PC-9 (cell line): ENCODE results near the gene PRELP. TPM values are rescaled to one million over a fixed set of nuclear protein-coding genes. Genes with fewer than 3 reads are reported as not detected.

Experiments used
- BruUV-seq: library from RNA; stranded (reverse); fragments of 400-500 nt; replicated peaks from 2 replicates; lab custom pipeline; 2021; lab: Mats Ljungman, UMichigan
- CTCF ChIA-PET: fragments of 300-600 bp; sonication (Branson Sonifier 250); formaldehyde crosslinking; loops from one replicate; lab custom pipeline; 2022; ENCODE audit warnings: antibody characterized with exemption; lab: Charles Lee
- POLR2A ChIA-PET: fragments of 300-600 bp; sonication (Branson Sonifier 250); formaldehyde crosslinking; loops from one replicate; lab custom pipeline; 2022; ENCODE audit warnings: antibody characterized with exemption; ENCODE audit not compliant: unreplicated experiment; lab: Charles Lee
- DNase-seq, 2 experiments: peaks; one replicate each; pipeline versions ENCODE4 v3.0.0 to v3.0.0-alpha.2; 2015 to 2022; ENCODE audit warnings: mixed read lengths in 1 of 2
- H2AFZ ChIP-seq: fragments of 200-600 bp; sonication (generic); 2 replicates; pipeline ENCODE4 v1.8.1; 2017; ENCODE audit warnings: antibody characterized with exemption
- H3F3A ChIP-seq: fragments of 200-600 bp; sonication (generic); 2 replicates; pipeline ENCODE4 v1.8.1; 2017; ENCODE audit warnings: antibody characterized with exemption, mild to moderate bottlenecking, low read depth; ENCODE audit not compliant: insufficient read depth
- H3K27ac ChIP-seq: fragments of 200-600 bp; sonication (generic); 2 replicates; pipeline ENCODE4 v1.6.1; 2016; ENCODE audit warnings: mixed run types
- H3K27me3 ChIP-seq: fragments of 200-600 bp; sonication (generic); 2 replicates; pipeline ENCODE4 v1.6.1; 2016; ENCODE audit warnings: low read depth, mixed run types; ENCODE audit not compliant: insufficient read depth
- H3K36me3 ChIP-seq: fragments of 200-600 bp; sonication (generic); 2 replicates; pipeline ENCODE4 v1.6.1; 2016; ENCODE audit warnings: low read depth, mixed run types
- H3K4me1 ChIP-seq: fragments of 200-600 bp; sonication (generic); replicated peaks from 2 replicates; pipeline ENCODE4 v1.6.1; 2016; ENCODE audit warnings: mixed run types; ENCODE audit not compliant: insufficient read depth
- H3K4me2 ChIP-seq: fragments of 200-600 bp; sonication (generic); 2 replicates; pipeline ENCODE4 v1.6.1; 2017; ENCODE audit warnings: mixed run types
- H3K4me3 ChIP-seq: fragments of 200-600 bp; sonication (generic); 2 replicates; pipeline ENCODE4 v1.6.1; 2016; ENCODE audit warnings: mixed run types
- H3K79me2 ChIP-seq: fragments of 200-600 bp; sonication (generic); 2 replicates; pipeline ENCODE4 v1.6.1; 2017; ENCODE audit warnings: low read depth, mixed run types
- H3K9me2 ChIP-seq: fragments of 200-600 bp; sonication (generic); 2 replicates; pipeline ENCODE4 v1.8.1; 2017; ENCODE audit warnings: mild to moderate bottlenecking; ENCODE audit not compliant: insufficient read depth
- H3K9me3 ChIP-seq: fragments of 200-600 bp; sonication (generic); 2 replicates; pipeline ENCODE4 v1.8.1; 2016; ENCODE audit warnings: low read depth; ENCODE audit not compliant: insufficient read depth
- H4K20me1 ChIP-seq: fragments of 200-600 bp; sonication (generic); 2 replicates; pipeline ENCODE4 v1.8.1; 2017; ENCODE audit not compliant: insufficient read depth
- EZH2 ChIP-seq: fragments of 200-600 bp; sonication (generic); IDR thresholded peaks from 2 replicates; pipeline ENCODE4 v1.8.0; 2017; ENCODE audit warnings: antibody characterized with exemption, low read depth
- intact Hi-C: fragments of 100-400 bp; cut with micrococcal nuclease; formaldehyde crosslinking; loops from one replicate; pipeline ENCODE4 v1.10.0; 2022; ENCODE audit not compliant: unreplicated experiment
- total RNA-seq: library from RNA; stranded (reverse); gene quantifications from 2 replicates; pipeline ENCODE4 v1.2.3, GENCODE V29; 2021
- TF ChIP-seq, protein P1 (sequence below): fragments of 200-600 bp; sonication (generic); conservative IDR thresholded peaks from 2 replicates; pipeline ENCODE4 v1.6.1; 2017; ENCODE audit warnings: mixed run types, antibody characterized with exemption, mild to moderate bottlenecking, moderate library complexity

Gene PRELP
- total RNA-seq, 1 experiment from 2014 or later: not detected

DNA sequence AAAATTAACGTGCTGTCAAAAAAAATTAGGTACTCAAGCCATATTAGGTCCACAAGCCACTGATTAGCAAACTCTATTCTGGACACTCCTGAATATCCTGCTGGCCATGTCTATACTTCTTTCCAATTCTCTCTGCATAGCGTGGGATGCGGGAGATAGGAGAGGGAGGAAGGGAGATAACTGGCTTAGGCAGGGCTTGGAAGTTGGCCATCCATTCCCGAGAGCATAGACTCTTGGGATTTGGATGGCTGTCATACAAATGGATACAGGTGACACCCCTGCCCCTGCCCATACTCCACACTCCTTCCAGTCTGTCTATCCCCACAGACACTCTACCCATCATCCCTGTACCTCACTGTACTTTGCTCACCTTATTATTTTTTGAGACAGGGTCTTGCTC lies 2.3 kb upstream of the PRELP start:
- Histone ChIP-seq H3K27me3 (peaks cover 7% of the 10 kb centered on the region; the same call in 1 of the 2 replicates), H3K79me2 (no peaks in the 10 kb centered on the region), H3K36me3 (no peaks in the 10 kb centered on the region), H3K9me2 (no peaks in the 10 kb centered on the region), H3K4me2 (no peak overlapping the region), H3K4me1 (peaks cover 4% of the 10 kb centered on the region; the same call in 1 of the 2 replicates), H3F3A (no peaks in the 10 kb centered on the region), H3K9me3 (no peaks in the 10 kb centered on the region), H4K20me1 (no peaks in the 10 kb centered on the region), H3K27ac (no peak overlapping the region), H2AFZ (no peak overlapping the region), H3K4me3 (no peak overlapping the region)
- BruUV-seq: no TSS peak
- ChIA-PET POLR2A (interaction anchor here (0.6 kb wide), 1 partner anchor 402 kb away, joined by 3 read pairs; no protein-coding TSS in a partner anchor), CTCF (interaction anchor here (0.6 to 0.7 kb wide), 2 partner anchors 76 to 466 kb away, joined by 3 to 5 read pairs; no protein-coding TSS in a partner anchor)
- TF ChIP-seq EZH2: no peak
- TF ChIP-seq, protein P1, sequence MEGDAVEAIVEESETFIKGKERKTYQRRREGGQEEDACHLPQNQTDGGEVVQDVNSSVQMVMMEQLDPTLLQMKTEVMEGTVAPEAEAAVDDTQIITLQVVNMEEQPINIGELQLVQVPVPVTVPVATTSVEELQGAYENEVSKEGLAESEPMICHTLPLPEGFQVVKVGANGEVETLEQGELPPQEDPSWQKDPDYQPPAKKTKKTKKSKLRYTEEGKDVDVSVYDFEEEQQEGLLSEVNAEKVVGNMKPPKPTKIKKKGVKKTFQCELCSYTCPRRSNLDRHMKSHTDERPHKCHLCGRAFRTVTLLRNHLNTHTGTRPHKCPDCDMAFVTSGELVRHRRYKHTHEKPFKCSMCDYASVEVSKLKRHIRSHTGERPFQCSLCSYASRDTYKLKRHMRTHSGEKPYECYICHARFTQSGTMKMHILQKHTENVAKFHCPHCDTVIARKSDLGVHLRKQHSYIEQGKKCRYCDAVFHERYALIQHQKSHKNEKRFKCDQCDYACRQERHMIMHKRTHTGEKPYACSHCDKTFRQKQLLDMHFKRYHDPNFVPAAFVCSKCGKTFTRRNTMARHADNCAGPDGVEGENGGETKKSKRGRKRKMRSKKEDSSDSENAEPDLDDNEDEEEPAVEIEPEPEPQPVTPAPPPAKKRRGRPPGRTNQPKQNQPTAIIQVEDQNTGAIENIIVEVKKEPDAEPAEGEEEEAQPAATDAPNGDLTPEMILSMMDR: no peak
- DNase-seq: no peak
- intact Hi-C loops: no loop called here

DNA sequence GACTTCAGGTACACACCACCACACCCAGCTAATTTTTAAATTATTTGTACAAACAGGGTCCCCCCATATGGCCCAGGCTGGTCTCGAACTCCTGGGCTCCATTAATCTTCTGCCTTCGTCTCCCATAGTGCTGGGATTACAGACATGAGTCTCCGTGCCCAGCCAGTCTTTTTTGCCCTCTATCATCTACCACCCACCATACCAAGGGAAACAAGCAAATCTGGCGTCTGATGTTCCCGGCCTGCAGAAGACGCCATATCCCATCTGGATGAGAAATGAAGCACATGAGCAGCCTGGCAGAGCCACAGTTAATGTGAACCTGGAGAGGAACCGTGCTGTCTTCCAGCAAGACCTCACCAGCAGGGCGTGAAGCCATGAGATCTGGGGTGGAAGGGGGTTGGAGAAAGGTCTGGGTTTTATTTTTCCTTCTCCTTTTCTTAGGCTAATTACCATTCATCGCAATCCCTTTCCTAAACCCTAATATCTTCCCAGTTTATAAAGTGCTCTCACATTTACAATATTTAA lies 1.8 kb upstream of the PRELP start:
- ChIA-PET POLR2A (interaction anchor here (0.6 kb wide), 2 partner anchors 369 to 402 kb away, joined by 3 read pairs; no protein-coding TSS in a partner anchor), CTCF (interaction anchor here (0.6 kb wide), 1 partner anchor 75 kb away, joined by 3 read pairs; no protein-coding TSS in a partner anchor)
- no peak for DNase-seq
- TF ChIP-seq, protein P1: no peak
- no peak for TF ChIP-seq EZH2
- Histone ChIP-seq H3K4me2 (no peak overlapping the region), H3K4me3 (no peak overlapping the region), H3K79me2 (no peaks in the 10 kb centered on the region), H3K9me3 (no peaks in the 10 kb centered on the region), H3K27ac (no peak overlapping the region), H3K36me3 (no peaks in the 10 kb centered on the region), H3F3A (no peaks in the 10 kb centered on the region), H3K9me2 (no peaks in the 10 kb centered on the region), H2AFZ (no peak overlapping the region), H4K20me1 (no peaks in the 10 kb centered on the region), H3K27me3 (peaks cover 7% of the 10 kb centered on the region; the same call in 1 of the 2 replicates), H3K4me1 (peaks cover 4% of the 10 kb centered on the region; the same call in 1 of the 2 replicates)
- intact Hi-C loops: no loop called here
- no TSS peak for BruUV-seq

DNA sequence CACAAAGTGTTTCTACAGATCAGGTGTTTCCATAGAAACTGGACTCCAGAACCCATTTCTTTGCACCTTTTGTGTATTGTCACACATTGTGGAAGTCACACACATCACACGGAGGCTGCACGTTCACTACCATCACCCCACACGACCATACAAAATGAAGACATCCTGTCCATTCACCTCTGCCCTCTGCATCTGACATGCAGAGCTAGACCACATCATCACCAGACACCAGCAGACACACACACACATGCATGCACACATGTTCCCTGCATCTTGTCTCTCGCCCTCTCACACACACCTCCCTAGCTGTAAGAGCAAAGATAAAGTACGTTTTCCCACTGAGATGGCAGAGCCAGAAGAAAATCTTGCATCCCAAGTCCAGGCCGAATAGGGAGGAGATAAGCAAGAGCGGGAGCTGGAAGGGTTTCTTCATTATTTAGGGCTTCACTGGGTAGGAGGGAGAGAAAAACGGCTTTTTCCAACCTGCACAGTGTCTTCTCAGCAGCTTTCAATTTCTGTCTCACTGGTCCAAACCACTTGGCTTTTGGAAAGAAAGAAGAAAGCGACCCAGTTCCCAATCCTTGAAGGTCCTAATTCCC lies 709 bp downstream of the PRELP start:
- Histone ChIP-seq H3K27me3 (peaks cover 7% of the 10 kb centered on the region; the same call in 1 of the 2 replicates), H3K4me2 (no peak overlapping the region), H3F3A (peaks cover 15% of the 10 kb centered on the region), H3K79me2 (no peaks in the 10 kb centered on the region), H4K20me1 (no peaks in the 10 kb centered on the region), H3K4me1 (peaks cover 20% of the 10 kb centered on the region), H3K4me3 (no peak overlapping the region), H3K9me3 (no peaks in the 10 kb centered on the region), H3K9me2 (no peaks in the 10 kb centered on the region), H2AFZ (no peak overlapping the region), H3K36me3 (no peaks in the 10 kb centered on the region), H3K27ac (no peak overlapping the region)
- no TSS peak for BruUV-seq
- ChIA-PET CTCF (no interaction called here), POLR2A (interaction anchor here (0.6 kb wide), 1 partner anchor 217 kb away, joined by 7 read pairs; no protein-coding TSS in a partner anchor)
- intact Hi-C loops: no loop called here
- TF ChIP-seq EZH2: no peak
- TF ChIP-seq, protein P1: no peak
- DNase-seq: no peak
